NCI-H1105 (cell line): Measurements from ENCODE around the gene SF3A2.

ENCODE experiments used
- DNase-seq: peaks from one replicate; lab custom pipeline; 2025; lab: John Stamatoyannopoulos, UW

SF3A2 gene

GRCh38 chr19:2207991-2208860 lies 28.4 kb upstream of the SF3A2 start:
- DNase-seq, result no peak

- no peak for DNase-seq
Measured at GRCh38 chr19:2208975-2209374, 27.6 kb upstream of the SF3A2 start.

- DNase-seq, result no peak
Measured at GRCh38 chr19:2209408-2209807, 27.2 kb upstream of the SF3A2 start.

GRCh38 chr19:2210206-2210605 lies 26.4 kb upstream of the SF3A2 start:
- no peak for DNase-seq

- DNase-seq, result no peak
Measured at GRCh38 chr19:2210987-2211740, 25.5 kb upstream of the SF3A2 start.

GRCh38 chr19:2212861-2213711 lies 23.5 kb upstream of the SF3A2 start:
- no peak for DNase-seq

- no peak for DNase-seq
Measured at GRCh38 chr19:2213799-2214198, 22.8 kb upstream of the SF3A2 start.

- no peak for DNase-seq
Measured at GRCh38 chr19:2214251-2214650, 22.4 kb upstream of the SF3A2 start.

- no peak for DNase-seq
Measured at GRCh38 chr19:2215281-2215751, 21.3 kb upstream of the SF3A2 start.

- no peak for DNase-seq
Measured at GRCh38 chr19:2216361-2217225, 20.0 kb upstream of the SF3A2 start.

GRCh38 chr19:2217591-2217990 lies 19.0 kb upstream of the SF3A2 start:
- DNase-seq, result no peak

- DNase-seq, result no peak
Measured at GRCh38 chr19:2219726-2220125, 16.9 kb upstream of the SF3A2 start.

- DNase-seq, result no peak
Measured at GRCh38 chr19:2221250-2221831, 15.3 kb upstream of the SF3A2 start.

GRCh38 chr19:2221918-2222317 lies 14.7 kb upstream of the SF3A2 start:
- DNase-seq, result no peak

GRCh38 chr19:2223391-2223790 lies 13.2 kb upstream of the SF3A2 start:
- no peak for DNase-seq

GRCh38 chr19:2223959-2224358 lies 12.7 kb upstream of the SF3A2 start:
- DNase-seq, result no peak

- no peak for DNase-seq
Measured at GRCh38 chr19:2224754-2225349, 11.8 kb upstream of the SF3A2 start.

- DNase-seq, result no peak
Measured at GRCh38 chr19:2225415-2226050, 11.1 kb upstream of the SF3A2 start.

GRCh38 chr19:2226051-2226839 lies 10.4 kb upstream of the SF3A2 start:
- no peak for DNase-seq
